Activated CD8-positive, alpha-beta T cell treated with anti-CD3 and anti-CD28 coated beads, Interleukin-2, amount 10 ng/mL, durations not matched to agents 7 days and 5 days (primary cell): ENCODE results near the gene CRTC1. TPM values are rescaled to one million over a fixed set of nuclear protein-coding genes. Genes with fewer than 3 reads are reported as not detected.
"Not testable (repeated sequence)": the region's sequence is repeated elsewhere in the genome, so short reads cannot be mapped to it uniquely, and the experiment has no call there.

Experiments
- ATAC-seq: fragments of 150-1000 bp; cut with Tn5 transposase; one replicate; pipeline ENCODE4 v1.10.0; 2021; ENCODE audit warnings: moderate library complexity
- CTCF ChIA-PET: fragments of 350-600 bp; sonication (Branson Sonifier 250); formaldehyde crosslinking; loops from one replicate; lab custom pipeline; 2021; ENCODE audit warnings: antibody characterized with exemption; lab: Charles Lee
- POLR2A ChIA-PET: fragments of 350-600 bp; sonication (Branson Sonifier 250); formaldehyde crosslinking; loops from one replicate; lab custom pipeline; 2021; ENCODE audit warnings: antibody characterized with exemption; lab: Charles Lee
- DNase-seq: peaks from one replicate; pipeline ENCODE4 v3.0.0-alpha.2; 2020
- H3K27ac Mint-ChIP-seq: one replicate; pipeline ENCODE4 v1.8.0; 2021; ENCODE audit warnings: mild to moderate bottlenecking, mixed read lengths
- H3K27me3 Mint-ChIP-seq: one replicate; pipeline ENCODE4 v1.8.0; 2021; ENCODE audit warnings: low read depth, mixed read lengths
- H3K36me3 Mint-ChIP-seq: one replicate; pipeline ENCODE4 v1.8.0; 2021; ENCODE audit warnings: low read depth, mixed read lengths
- H3K4me1 Mint-ChIP-seq: one replicate; pipeline ENCODE4 v1.8.0; 2021; ENCODE audit warnings: low read depth, mixed read lengths
- H3K4me3 Mint-ChIP-seq: one replicate; pipeline ENCODE4 v1.8.0; 2021; ENCODE audit warnings: mild to moderate bottlenecking, mixed read lengths
- H3K9me3 Mint-ChIP-seq: one replicate; pipeline ENCODE4 v1.8.0; 2022; ENCODE audit warnings: mixed read lengths; ENCODE audit not compliant: insufficient read depth
- total RNA-seq, 2 experiments: library from RNA; stranded (reverse); gene quantifications; one replicate each; pipeline ENCODE4 v1.2.3, GENCODE V29; 2021

Gene CRTC1
- total RNA-seq, 2 experiments from 2014 or later, result 7.0 to 8.0 TPM

GRCh38 chr19:18726846-18727245 is 43.4 kb downstream of the CRTC1 start:
- ATAC-seq (no peak), DNase-seq (no peak)
- no peaks in the 10 kb centered on the region for H3K9me3 Mint-ChIP-seq
- no peaks in the 10 kb centered on the region for H3K36me3 Mint-ChIP-seq
- POLR2A ChIA-PET, result no interaction called here
- no peak overlapping the region for H3K4me3 Mint-ChIP-seq
- H3K4me1 Mint-ChIP-seq, result no peaks in the 10 kb centered on the region
- H3K27ac Mint-ChIP-seq, result no peak overlapping the region
- no peaks in the 10 kb centered on the region for H3K27me3 Mint-ChIP-seq
- CTCF ChIA-PET, result no interaction called here

GRCh38 chr19:18727602-18728001 is 44.1 kb downstream of the CRTC1 start:
- ATAC-seq, CTCF ChIA-PET, H3K4me3 Mint-ChIP-seq, H3K36me3 Mint-ChIP-seq, H3K4me1 Mint-ChIP-seq, DNase-seq, H3K9me3 Mint-ChIP-seq, H3K27me3 Mint-ChIP-seq, H3K27ac Mint-ChIP-seq, POLR2A ChIA-PET: not testable (repeated sequence)

DNA sequence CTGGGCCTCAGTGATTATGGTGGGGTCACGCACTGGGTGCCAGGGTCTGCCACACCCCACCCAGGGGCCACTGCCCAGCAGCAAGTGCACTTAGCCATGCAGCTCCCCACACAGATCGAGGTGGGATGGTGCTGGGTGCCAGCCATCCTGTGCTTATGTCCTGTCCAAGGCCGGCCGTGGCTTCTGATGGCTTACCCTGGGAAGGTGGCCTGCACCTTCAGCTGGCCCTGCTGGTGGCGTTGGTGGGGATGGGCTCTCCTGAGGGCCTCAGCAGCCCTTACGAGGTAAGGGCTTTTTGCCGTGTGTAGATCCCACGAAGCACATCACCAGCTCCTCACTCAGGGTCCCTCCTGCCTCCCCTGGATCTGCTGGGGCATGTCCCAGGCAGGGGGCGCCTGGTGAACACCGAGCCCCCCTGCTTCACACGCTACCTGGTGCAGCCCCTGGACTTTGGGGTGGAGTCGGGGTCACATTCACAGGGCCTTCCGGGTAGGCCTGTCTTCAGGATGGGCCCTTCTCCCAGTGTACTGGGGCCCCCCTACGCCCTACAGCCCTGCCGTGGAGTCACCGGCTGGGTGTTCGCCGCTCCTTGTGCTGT is 46.6 kb downstream of the CRTC1 start:
- ATAC-seq, result no peak

GRCh38 chr19:18730885-18731513 is 47.5 kb downstream of the CRTC1 start:
- ChIA-PET POLR2A (no interaction called here), CTCF (no interaction called here)
- H3K4me1 Mint-ChIP-seq, result no peaks in the 10 kb centered on the region
- H3K27ac Mint-ChIP-seq, result no peak overlapping the region
- no peaks in the 10 kb centered on the region for H3K36me3 Mint-ChIP-seq
- ATAC-seq, result peak; percentile 36
- no peak for DNase-seq
- H3K27me3 Mint-ChIP-seq, result no peaks in the 10 kb centered on the region
- no peaks in the 10 kb centered on the region for H3K9me3 Mint-ChIP-seq
- no peak overlapping the region for H3K4me3 Mint-ChIP-seq

More for the DNA sequence above, 46.6 kb downstream of the CRTC1 start:
- Mint-ChIP-seq H3K9me3 (no peaks in the 10 kb centered on the region), H3K36me3 (no peaks in the 10 kb centered on the region), H3K27ac (no peak overlapping the region), H3K4me3 (no peak overlapping the region), H3K4me1 (no peaks in the 10 kb centered on the region), H3K27me3 (no peaks in the 10 kb centered on the region)
- ChIA-PET CTCF (no interaction called here), POLR2A (no interaction called here)
- DNase-seq, result no peak

GRCh38 chr19:18731562-18732008 is 48.1 kb downstream of the CRTC1 start:
- POLR2A ChIA-PET, result no interaction called here
- DNase-seq (no peak), ATAC-seq (no peak)
- Mint-ChIP-seq H3K27ac (no peak overlapping the region), H3K4me3 (no peak overlapping the region), H3K27me3 (no peaks in the 10 kb centered on the region), H3K4me1 (no peaks in the 10 kb centered on the region), H3K36me3 (no peaks in the 10 kb centered on the region), H3K9me3 (no peaks in the 10 kb centered on the region)
- CTCF ChIA-PET, result no interaction called here

GRCh38 chr19:18733196-18733647 is 49.7 kb downstream of the CRTC1 start:
- POLR2A ChIA-PET, result no interaction called here
- no peaks in the 10 kb centered on the region for H3K36me3 Mint-ChIP-seq
- H3K27ac Mint-ChIP-seq, result no peak overlapping the region
- no peak for DNase-seq
- no peaks in the 10 kb centered on the region for H3K4me1 Mint-ChIP-seq
- no peaks in the 10 kb centered on the region for H3K27me3 Mint-ChIP-seq
- no peak overlapping the region for H3K4me3 Mint-ChIP-seq
- no peaks in the 10 kb centered on the region for H3K9me3 Mint-ChIP-seq
- CTCF ChIA-PET, result interaction anchor here (0.6 kb wide), 1 partner anchor 131 kb away, joined by 3 read pairs; no protein-coding TSS in a partner anchor
- no peak for ATAC-seq

GRCh38 chr19:18733762-18734332 is 50.4 kb downstream of the CRTC1 start:
- H3K4me3 Mint-ChIP-seq, result not testable (repeated sequence)

GRCh38 chr19:18735324-18735723 is 51.8 kb downstream of the CRTC1 start:
- DNase-seq (no peak), ATAC-seq (no peak)
- Mint-ChIP-seq H3K36me3 (no peaks in the 10 kb centered on the region), H3K4me1 (no peaks in the 10 kb centered on the region), H3K27ac (no peak overlapping the region), H3K27me3 (no peaks in the 10 kb centered on the region), H3K4me3 (no peak overlapping the region), H3K9me3 (no peaks in the 10 kb centered on the region)
- CTCF ChIA-PET, result no interaction called here
- POLR2A ChIA-PET, result no interaction called here

More at GRCh38 chr19:18733762-18734332, 50.4 kb downstream of the CRTC1 start:
- H3K36me3 Mint-ChIP-seq, POLR2A ChIA-PET, ATAC-seq, DNase-seq, H3K9me3 Mint-ChIP-seq, H3K4me1 Mint-ChIP-seq, CTCF ChIA-PET, H3K27me3 Mint-ChIP-seq, H3K27ac Mint-ChIP-seq: not testable (repeated sequence)

DNA sequence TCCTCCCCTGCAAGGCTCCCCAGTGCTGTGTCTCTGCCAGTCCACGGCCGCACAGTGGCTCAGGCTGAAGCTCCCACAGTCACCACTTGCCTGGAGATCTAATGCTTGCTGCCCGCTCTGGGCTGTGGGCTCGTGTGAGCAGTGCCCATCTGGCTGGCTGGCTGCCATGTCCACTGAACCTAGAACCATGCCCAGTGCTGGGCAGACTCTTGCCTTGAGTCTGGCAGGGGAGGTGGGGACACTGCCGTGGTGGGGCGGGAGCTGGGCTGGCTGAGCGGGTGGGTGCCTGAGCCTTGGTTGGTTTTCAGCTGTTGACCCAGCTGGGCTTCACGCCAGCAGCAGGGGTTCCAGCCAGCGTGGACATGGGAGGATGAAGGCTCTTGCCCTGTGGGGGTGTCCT is 52.3 kb downstream of the CRTC1 start:
- Mint-ChIP-seq H3K4me1 (no peaks in the 10 kb centered on the region), H3K27ac (no peak overlapping the region), H3K36me3 (no peaks in the 10 kb centered on the region), H3K9me3 (no peaks in the 10 kb centered on the region), H3K4me3 (no peak overlapping the region), H3K27me3 (no peaks in the 10 kb centered on the region)
- POLR2A ChIA-PET, result no interaction called here
- CTCF ChIA-PET, result no interaction called here
- ATAC-seq (no peak), DNase-seq (no peak)

GRCh38 chr19:18736415-18737336 is 53.2 kb downstream of the CRTC1 start:
- Mint-ChIP-seq H3K9me3 (no peaks in the 10 kb centered on the region), H3K4me1 (no peaks in the 10 kb centered on the region), H3K27ac (no peak overlapping the region), H3K27me3 (no peaks in the 10 kb centered on the region), H3K4me3 (no peak overlapping the region), H3K36me3 (no peaks in the 10 kb centered on the region)
- ChIA-PET POLR2A (no interaction called here), CTCF (no interaction called here)
- DNase-seq (no peak), ATAC-seq (no peak)

DNA sequence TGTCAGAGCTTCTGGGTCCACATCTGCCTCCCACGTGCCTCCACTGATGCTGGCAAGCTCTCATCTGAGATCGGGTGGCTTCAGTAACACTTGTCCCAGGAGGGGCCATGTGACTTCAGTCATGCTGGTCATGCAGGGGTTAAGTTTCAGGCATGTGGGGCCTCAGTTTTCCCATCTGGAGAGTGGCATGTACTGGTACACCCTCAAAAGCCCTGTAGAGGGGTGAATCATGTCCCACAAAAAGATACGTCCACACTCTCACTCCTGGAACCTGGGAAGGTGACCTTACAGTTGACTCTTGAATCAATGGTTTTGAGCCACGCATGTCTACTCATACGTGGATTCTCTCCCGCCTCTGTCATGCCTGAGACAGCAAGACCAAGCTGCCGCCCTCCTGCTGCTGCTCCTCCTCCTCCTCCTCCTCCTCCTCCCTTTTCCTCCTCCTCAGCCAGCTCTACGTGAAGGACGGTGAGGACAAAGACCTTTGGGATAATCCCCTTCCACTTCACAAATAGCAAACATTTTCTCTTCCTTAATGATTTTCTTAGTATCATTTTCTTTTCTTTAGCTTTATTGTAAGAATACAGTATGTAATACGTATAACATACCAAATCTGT is 54.0 kb downstream of the CRTC1 start:
- Mint-ChIP-seq H3K4me1 (no peaks in the 10 kb centered on the region), H3K9me3 (no peaks in the 10 kb centered on the region), H3K36me3 (no peaks in the 10 kb centered on the region), H3K27ac (no peak overlapping the region), H3K4me3 (no peak overlapping the region), H3K27me3 (no peaks in the 10 kb centered on the region)
- DNase-seq, result no peak
- POLR2A ChIA-PET, result no interaction called here
- CTCF ChIA-PET, result no interaction called here
- no peak for ATAC-seq
